Ovary (tissue), 3 donors: Measurements from ENCODE around the gene SFXN5.

ENCODE experiments used
- CTCF ChIP-seq, 3 donors: fragments of 450-650 bp in 2 of 3; fragments of 200-600 bp in 1 of 3; IDR thresholded peaks; one replicate each; pipeline versions ENCODE4 v1.5.1 to v1.8.0; 2016 to 2022; ENCODE audit warnings: antibody characterized with exemption in 3 of 3, mild to moderate bottlenecking in 1 of 3
- POLR2A ChIP-seq: fragments of 450-650 bp; IDR thresholded peaks from one replicate; pipeline ENCODE4 v1.6.1; 2017; ENCODE audit warnings: antibody characterized with exemption, mild to moderate bottlenecking, moderate library complexity
- donor health status: DM: no; HTN: no; CAD: no.

- TF ChIP-seq CTCF (IDR thresholded peaks at IDR 0.05), result no peak
- TF ChIP-seq POLR2A, result no peak
Observed at GRCh38 chr2:72959554-72959953, 112.0 kb downstream of the SFXN5 start.
